NCI-H2107 treated with DMSO at 0.1 percent for 48 hours (cell line): ENCODE measurements around the gene HTRA2.
A peak's percentile ranks its signal among the peaks of the same experiment; 100 is the strongest.

Experiments used
- DNase-seq: peaks from one replicate; lab custom pipeline; 2025; ENCODE audit not compliant: unreplicated experiment; lab: John Stamatoyannopoulos, UW

HTRA2 gene

GRCh38 chr2:74515271-74515980 is 14.3 kb upstream of the HTRA2 start:
- no peak for DNase-seq

GRCh38 chr2:74515981-74516633 is 13.6 kb upstream of the HTRA2 start:
- no peak for DNase-seq

GRCh38 chr2:74516650-74517049 is 13.1 kb upstream of the HTRA2 start:
- no peak for DNase-seq

GRCh38 chr2:74522516-74522915 is 7.2 kb upstream of the HTRA2 start:
- no peak for DNase-seq

GRCh38 chr2:74524005-74524404 is 5.7 kb upstream of the HTRA2 start:
- no peak for DNase-seq

GRCh38 chr2:74524955-74525716 is 4.6 kb upstream of the HTRA2 start:
- no peak for DNase-seq

GRCh38 chr2:74525717-74526648 is 3.8 kb upstream of the HTRA2 start, which contains the start of gene DQX1:
DQX1 (minus strand) TSS chr2:74526231; CDS start chr2:74525729, 502 bp downstream.
- DNase-seq = no peak

GRCh38 chr2:74526649-74527230 is 3.0 kb upstream of the HTRA2 start:
- DNase-seq = no peak

GRCh38 chr2:74527741-74528140 is 2.0 kb upstream of the HTRA2 start:
- no peak for DNase-seq

- no peak for DNase-seq
These were observed 955 bp upstream of the HTRA2 start for GRCh38 chr2:74528600-74529356.

- DNase-seq = no peak
These were observed 780 bp downstream of the HTRA2 start for GRCh38 chr2:74530239-74531187.

GRCh38 chr2:74531666-74532065 is 1.9 kb downstream of the HTRA2 start:
- DNase-seq = no peak

GRCh38 chr2:74532222-74532621 is 2.5 kb downstream of the HTRA2 start:
- peak; percentile 29 for DNase-seq

- DNase-seq = no peak
These were observed 3.7 kb downstream of the HTRA2 start for GRCh38 chr2:74533464-74533863.

GRCh38 chr2:74534411-74534810 is 4.7 kb downstream of the HTRA2 start:
- DNase-seq = no peak

GRCh38 chr2:74535440-74535965 is 5.8 kb downstream of the HTRA2 start:
- no peak for DNase-seq

- DNase-seq = no peak
These were observed 6.6 kb downstream of the HTRA2 start for GRCh38 chr2:74536166-74536950.

GRCh38 chr2:74537140-74537539 is 7.4 kb downstream of the HTRA2 start:
- DNase-seq = no peak
